Stimulated activated naive CD8-positive, alpha-beta T cell treated with anti-CD3 and anti-CD28 coated beads, Interleukin-15, Interleukin-2, amounts not matched to agents 100 U/mL and 50 U/mL, for 24 hours (primary cell): ENCODE measurements around the gene DCLK2.

Experiments
- ATAC-seq: fragments of 150-1000 bp; cut with Tn5 transposase; one replicate; pipeline ENCODE4 v1.10.0; 2021
- DNase-seq: peaks from one replicate; pipeline ENCODE4 v3.0.0; 2021

DCLK2 gene

GRCh38 chr4:150240011-150240410 is 161.8 kb downstream of the DCLK2 start:
- DNase-seq, result no peak
- no peak for ATAC-seq

GRCh38 chr4:150242820-150243458 is 164.7 kb downstream of the DCLK2 start:
- no peak for DNase-seq
- no peak for ATAC-seq

- ATAC-seq (no peak), DNase-seq (no peak)
Measured at GRCh38 chr4:150243932-150244331, 165.7 kb downstream of the DCLK2 start.

- ATAC-seq, result no peak
- no peak for DNase-seq
Measured at GRCh38 chr4:150244600-150244999, 166.4 kb downstream of the DCLK2 start.

- no peak for ATAC-seq
Measured at GRCh38 chr4:150247184-150247583, 168.9 kb downstream of the DCLK2 start.

GRCh38 chr4:150248181-150248580 is 169.9 kb downstream of the DCLK2 start:
- ATAC-seq, result no peak

More at GRCh38 chr4:150247184-150247583, 168.9 kb downstream of the DCLK2 start:
- DNase-seq, result no peak

GRCh38 chr4:150250293-150250997 is 172.2 kb downstream of the DCLK2 start:
- ATAC-seq (no peak), DNase-seq (no peak)

More at GRCh38 chr4:150248181-150248580, 169.9 kb downstream of the DCLK2 start:
- no peak for DNase-seq

GRCh38 chr4:150250998-150251651 is 172.9 kb downstream of the DCLK2 start:
- ATAC-seq, result no peak
- DNase-seq, result no peak

GRCh38 chr4:150251752-150252190 is 173.5 kb downstream of the DCLK2 start:
- DNase-seq (no peak), ATAC-seq (no peak)

GRCh38 chr4:150252306-150252705 is 174.1 kb downstream of the DCLK2 start:
- no peak for ATAC-seq
- DNase-seq, result no peak

GRCh38 chr4:150252741-150253140 is 174.5 kb downstream of the DCLK2 start:
- DNase-seq (no peak), ATAC-seq (no peak)

- no peak for ATAC-seq
- no peak for DNase-seq
Measured at GRCh38 chr4:150253416-150253815, 175.2 kb downstream of the DCLK2 start.

- ATAC-seq (no peak), DNase-seq (no peak)
Measured at GRCh38 chr4:150253965-150254630, 175.9 kb downstream of the DCLK2 start.

GRCh38 chr4:150255610-150256224 is 177.5 kb downstream of the DCLK2 start:
- ATAC-seq (no peak), DNase-seq (no peak)

- ATAC-seq (no peak), DNase-seq (no peak)
Measured at GRCh38 chr4:150256225-150256620, 178.0 kb downstream of the DCLK2 start.

GRCh38 chr4:150256841-150257730 is 178.8 kb downstream of the DCLK2 start:
- DNase-seq (no peak), ATAC-seq (no peak)

- DNase-seq (no peak), ATAC-seq (no peak)
Measured at GRCh38 chr4:150258569-150258968, 180.3 kb downstream of the DCLK2 start.

- ATAC-seq (no peak), DNase-seq (no peak)
Measured at GRCh38 chr4:150259861-150260567, 181.8 kb downstream of the DCLK2 start.

GRCh38 chr4:150261571-150261970 is 183.3 kb downstream of the DCLK2 start:
- DNase-seq, result no peak
- ATAC-seq, result no peak

- DNase-seq, result no peak
- ATAC-seq, result no peak
Measured at GRCh38 chr4:150262611-150263010, 184.4 kb downstream of the DCLK2 start.
